ENCODE results near the gene KPNA4. TPM values are rescaled to one million over a fixed set of nuclear protein-coding genes. Genes with fewer than 3 reads are reported as not detected.

Gene KPNA4
- total and polyA plus RNA-seq, 10 donors: 8.3 to 50.6 (median 36.0) TPM

- no peaks in the 10 kb centered on the region for H3K27me3 ChIP-seq (replicated peaks in 1 of 7)
- no peak overlapping the region for H3K4me3 ChIP-seq
- peaks cover 2 to 82% (median 51%) of the 10 kb centered on the region in 6 donors for H3K4me1 ChIP-seq
- TF ChIP-seq POLR2A (IDR thresholded peaks at IDR 0.05) (no peak), CTCF (IDR thresholded peaks at IDR 0.05 in 8 of 11, conservative IDR thresholded peaks at IDR 0.05 in 3 of 11) (no peak), POLR2AphosphoS5 (IDR thresholded peaks at IDR 0.05) (no peak)
- peaks cover 0 to 6% (median 0%) of the 10 kb centered on the region in 6 donors for H3K36me3 ChIP-seq
- no peak overlapping the region for H3K27ac ChIP-seq
- intact Hi-C loops (cut with DNase I; ENCODE audit: low total_unique reads): no loop called here
- 48 to 74% (median 59%) methylated on average over 1 of the region's 1 CpG for WGBS, 5 donors
- DNase-seq: no peak
- H3K9me3 ChIP-seq: peaks cover 0 to 6% (median 0%) of the 10 kb centered on the region in 8 donors
Observed at GRCh38 chr3:160553827-160554226, 11.5 kb downstream of the KPNA4 start.

- intact Hi-C loops (cut with DNase I; ENCODE audit: low total_unique reads): no loop called here
- 80 to 90% (median 86%) methylated on average over 4 of the region's 4 CpGs for WGBS, 5 donors
- TF ChIP-seq POLR2A (IDR thresholded peaks at IDR 0.05) (no peak), CTCF (IDR thresholded peaks at IDR 0.05 in 8 of 11, conservative IDR thresholded peaks at IDR 0.05 in 3 of 11) (no peak), POLR2AphosphoS5 (IDR thresholded peaks at IDR 0.05) (no peak)
Observed at GRCh38 chr3:160546727-160547126, 18.6 kb downstream of the KPNA4 start.

GRCh38 chr3:160545504-160545871 is 19.9 kb downstream of the KPNA4 start:
- Histone ChIP-seq H3K4me1 (peaks cover 14 to 79% (median 52%) of the 10 kb centered on the region in 6 donors), H3K36me3 (no peaks in the 10 kb centered on the region), H3K9me3 (peaks cover 0 to 6% (median 0%) of the 10 kb centered on the region in 8 donors), H3K27ac (peak overlapping the region in 3 of 8 donors; percentile 11 to 47 (median 41)), H3K4me3 (no peak overlapping the region), H3K27me3 (replicated peaks in 1 of 7) (no peaks in the 10 kb centered on the region)
- DNase-seq: no peak
- TF ChIP-seq POLR2AphosphoS5 (IDR thresholded peaks at IDR 0.05): no peak
- TF ChIP-seq POLR2A (IDR thresholded peaks at IDR 0.05): no peak
- no peak for TF ChIP-seq CTCF (IDR thresholded peaks at IDR 0.05 in 8 of 11, conservative IDR thresholded peaks at IDR 0.05 in 3 of 11)
- intact Hi-C loops (cut with DNase I; ENCODE audit: low total_unique reads): no loop called here
- 56 to 82% (median 74%) methylated on average over 3 of the region's 3 CpGs for whole genome bisulfite sequencing, 5 donors

More at GRCh38 chr3:160546727-160547126, 18.6 kb downstream of the KPNA4 start:
- no peak for DNase-seq
- H3K9me3 ChIP-seq: peaks cover 0 to 6% (median 0%) of the 10 kb centered on the region in 8 donors
- peak overlapping the region in 4 of 8 donors; percentile 31 to 63 (median 54) for H3K27ac ChIP-seq
- peaks cover 0 to 6% (median 0%) of the 10 kb centered on the region in 6 donors for H3K36me3 ChIP-seq
- H3K4me1 ChIP-seq: peaks cover 14 to 82% (median 54%) of the 10 kb centered on the region in 6 donors
- H3K4me3 ChIP-seq: no peak overlapping the region
- H3K27me3 ChIP-seq (replicated peaks in 1 of 7): no peaks in the 10 kb centered on the region

GRCh38 chr3:160544844-160545503 is 20.4 kb downstream of the KPNA4 start:
- H3K36me3 ChIP-seq: no peaks in the 10 kb centered on the region
- intact Hi-C loops (cut with DNase I; ENCODE audit: low total_unique reads): no loop called here
- no peak overlapping the region for H3K4me3 ChIP-seq
- peaks cover 14 to 84% (median 53%) of the 10 kb centered on the region in 6 donors for H3K4me1 ChIP-seq
- no peaks in the 10 kb centered on the region for H3K27me3 ChIP-seq (replicated peaks in 1 of 7)
- H3K27ac ChIP-seq: peak overlapping the region in 3 of 8 donors; percentile 11 to 47 (median 41)
- 69 to 89% (median 85%) methylated on average over 2 of the region's 2 CpGs for WGBS, 5 donors
- peaks cover 0 to 6% (median 0%) of the 10 kb centered on the region in 8 donors for H3K9me3 ChIP-seq
- TF ChIP-seq POLR2AphosphoS5 (IDR thresholded peaks at IDR 0.05) (no peak), POLR2A (IDR thresholded peaks at IDR 0.05) (no peak), CTCF (IDR thresholded peaks at IDR 0.05 in 8 of 11, conservative IDR thresholded peaks at IDR 0.05 in 3 of 11) (no peak)
- DNase-seq: no peak

Measured in spleen (tissue), 11 donors.